EH (cell line): ENCODE data around the gene H3-3A.
"Not testable (repeated sequence)": the region's sequence is repeated elsewhere in the genome, so short reads cannot be mapped to it uniquely, and the experiment has no call there.

Source experiments
- DNase-seq: peaks from one replicate; pipeline ENCODE4 v3.0.0-alpha.2; 2015; ENCODE audit warnings: low read depth

H3-3A gene

DNA sequence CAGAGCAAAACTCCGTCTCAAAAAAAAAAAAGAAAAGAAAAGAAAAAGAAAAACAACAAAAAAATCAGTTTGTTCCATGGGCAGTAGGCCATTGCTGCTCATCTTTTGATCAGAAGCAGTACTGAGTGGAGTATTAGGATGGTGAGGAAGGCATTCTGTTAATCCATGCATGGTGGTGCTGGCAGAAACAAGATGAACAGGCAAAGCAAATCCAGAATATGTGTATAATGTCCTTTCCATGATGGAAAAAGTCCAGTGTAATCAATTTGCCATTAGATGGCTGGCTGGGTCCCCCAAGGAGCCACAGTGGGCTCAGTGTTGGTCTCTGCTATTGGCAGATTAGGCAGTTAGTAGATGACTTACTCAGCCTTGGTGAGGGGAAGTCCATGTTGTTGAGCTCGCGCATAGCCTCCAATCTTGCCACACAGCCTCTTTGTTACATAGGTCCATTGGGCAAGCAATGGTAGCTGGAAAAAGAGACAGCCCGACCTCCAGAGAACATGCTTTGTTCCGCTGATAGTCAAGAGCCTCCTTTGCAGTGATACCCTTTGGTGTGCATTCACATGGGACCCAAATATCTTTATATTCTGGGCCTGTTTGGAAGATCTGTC is 23.3 kb downstream of the H3-3A start:
- DNase-seq, result no peak

DNA sequence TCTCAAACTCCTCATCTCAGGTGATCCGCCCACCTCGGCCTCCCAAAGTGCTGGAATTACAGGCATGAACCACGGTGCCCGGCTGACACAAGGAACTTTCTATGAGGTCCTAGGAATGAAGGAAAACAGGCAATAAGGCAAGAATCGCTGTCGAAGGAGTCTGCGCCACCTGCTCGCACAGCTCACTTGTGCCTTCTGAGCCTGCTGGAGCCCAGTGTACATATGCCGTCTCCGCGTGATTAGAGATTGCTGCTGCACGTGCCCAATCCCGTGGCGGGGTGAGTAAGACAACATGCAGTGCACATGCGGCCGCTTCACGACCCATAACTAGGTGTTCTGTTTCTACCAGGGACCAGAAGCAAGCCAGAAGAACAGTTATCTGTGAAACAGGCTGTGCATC is 24.3 kb downstream of the H3-3A start:
- DNase-seq, result no peak

DNA sequence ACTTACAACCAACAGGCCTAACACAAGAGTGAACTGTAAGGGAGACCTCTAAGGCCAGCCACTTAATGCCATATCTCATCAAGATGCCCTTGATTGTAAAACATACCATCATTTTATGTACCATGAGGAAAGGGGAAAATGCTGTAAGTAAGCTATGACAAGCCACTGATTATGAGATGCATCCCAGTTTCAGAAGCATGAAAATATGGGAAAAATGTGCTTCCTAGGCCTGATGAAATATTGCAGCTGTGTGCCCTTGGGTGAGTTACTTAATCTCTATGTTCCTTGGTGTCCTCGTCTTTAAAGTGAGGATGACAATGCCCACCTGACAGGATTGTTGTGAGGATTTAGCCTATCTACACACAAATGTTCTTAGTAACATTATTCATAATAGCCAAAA is 28.9 kb downstream of the H3-3A start:
- DNase-seq, result peak; percentile 27

DNA sequence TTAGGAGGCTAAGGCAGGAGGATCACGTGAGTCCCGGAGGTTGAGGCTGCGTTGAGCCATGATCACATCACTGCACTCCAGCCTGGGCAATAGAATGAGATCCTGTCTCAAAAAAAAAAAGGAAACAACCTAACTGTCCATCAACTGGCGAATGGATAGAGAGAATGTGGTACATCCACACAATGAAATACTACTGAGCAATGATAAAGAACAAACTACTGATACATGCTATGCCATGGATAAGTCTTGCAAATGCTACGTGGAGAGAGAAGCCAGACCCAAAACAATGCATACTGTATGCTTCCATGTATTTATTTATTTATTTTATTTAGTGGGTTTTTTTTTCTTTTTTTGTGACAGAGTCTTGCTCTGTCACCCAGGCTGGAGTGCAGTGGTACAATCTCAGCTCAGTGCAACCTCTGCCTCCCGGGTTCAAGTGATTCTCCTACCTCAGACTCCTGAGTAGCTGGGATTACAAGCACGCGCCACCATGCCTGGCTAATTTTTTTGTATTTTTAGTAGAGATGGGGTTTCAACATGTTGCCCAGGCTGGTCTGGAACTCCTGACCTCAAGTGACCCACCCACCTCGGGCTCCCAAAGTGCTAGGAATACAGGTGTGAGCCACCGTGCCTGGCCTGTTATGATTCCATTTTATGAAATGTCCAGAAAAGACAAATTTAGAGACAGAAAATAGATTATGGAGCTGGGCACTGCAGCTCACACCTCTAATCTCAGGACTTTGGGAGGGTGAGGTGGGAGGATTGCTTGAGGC is 29.7 kb downstream of the H3-3A start:
- not testable (repeated sequence) for DNase-seq

DNA sequence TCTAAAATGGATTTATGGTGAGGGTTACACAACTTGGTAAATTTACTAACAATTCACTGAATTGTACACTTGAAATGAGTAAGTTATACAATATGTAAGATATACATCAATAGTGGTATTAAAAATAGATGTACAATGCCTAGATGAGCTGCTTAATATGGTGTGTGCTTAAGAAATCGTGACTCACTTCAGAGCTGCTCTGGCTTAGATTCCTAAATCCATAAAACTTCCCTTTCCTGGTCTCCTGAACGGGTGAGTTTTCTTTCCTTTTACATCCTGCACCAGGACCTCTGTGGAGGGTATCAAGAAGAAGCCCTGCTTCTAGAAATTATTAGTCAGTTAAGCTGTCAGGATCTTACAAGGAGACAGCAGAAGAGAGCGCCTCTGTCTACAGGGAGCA is 30.4 kb downstream of the H3-3A start:
- DNase-seq, result peak; percentile 67

DNA sequence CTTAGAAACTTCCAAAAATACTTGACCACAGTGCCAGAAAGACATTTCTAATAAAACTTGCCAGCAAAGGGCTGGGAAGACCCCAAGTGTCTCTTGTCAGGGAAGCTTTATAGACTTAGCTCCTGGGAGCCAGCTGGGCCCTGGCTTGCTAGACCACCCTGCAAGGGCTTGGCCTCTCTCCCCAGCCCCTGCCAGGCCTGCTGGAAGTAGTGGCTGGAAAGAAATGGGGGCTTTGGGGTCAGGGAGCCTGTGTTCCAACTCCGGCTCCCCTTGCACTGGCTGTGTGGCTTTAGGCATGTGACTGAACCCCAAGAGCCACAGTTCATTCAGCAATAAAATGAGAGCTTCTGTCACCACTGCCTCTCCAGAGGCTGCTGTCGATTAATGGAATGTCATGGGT is 31.1 kb downstream of the H3-3A start:
- DNase-seq, result no peak

DNA sequence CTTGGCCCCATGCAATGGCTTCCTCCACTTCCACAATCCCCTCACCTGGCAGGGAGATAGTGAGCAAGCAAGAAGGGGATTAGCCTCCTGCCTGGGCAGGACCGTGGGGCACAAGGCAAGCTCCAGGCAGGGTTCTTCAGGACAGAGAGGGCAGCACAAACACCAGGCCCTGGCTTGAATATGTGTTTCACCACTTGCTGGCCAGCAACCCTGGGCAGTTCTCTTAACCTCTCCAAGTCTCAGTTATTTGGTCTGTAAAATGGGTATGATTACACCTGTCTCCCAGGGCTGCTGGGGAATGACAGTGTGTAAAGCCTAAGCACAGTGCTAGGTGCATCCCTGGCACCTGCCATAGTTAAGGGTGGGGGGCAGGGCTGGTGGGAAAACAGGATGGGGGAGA is 31.9 kb downstream of the H3-3A start:
- no peak for DNase-seq

DNA sequence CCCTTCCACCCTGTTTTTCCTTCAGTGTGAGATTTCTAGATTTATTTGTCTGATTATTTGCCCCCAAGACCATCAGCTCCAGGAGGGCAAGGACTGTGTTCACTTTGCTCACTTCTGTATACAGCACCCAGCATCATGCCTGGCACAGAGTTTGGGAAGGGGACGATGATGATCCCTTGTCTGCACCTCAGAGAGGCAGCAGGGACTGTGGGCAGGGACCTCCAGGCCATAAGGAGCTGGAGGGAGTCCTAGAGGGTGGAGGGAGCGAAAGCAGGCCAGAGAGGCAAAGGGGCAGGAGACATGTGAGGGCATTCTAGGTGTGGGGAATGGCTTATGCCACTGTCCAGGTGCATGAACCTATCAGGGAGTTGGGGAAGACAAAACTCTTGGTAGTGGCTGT is 32.8 kb downstream of the H3-3A start:
- no peak for DNase-seq

DNA sequence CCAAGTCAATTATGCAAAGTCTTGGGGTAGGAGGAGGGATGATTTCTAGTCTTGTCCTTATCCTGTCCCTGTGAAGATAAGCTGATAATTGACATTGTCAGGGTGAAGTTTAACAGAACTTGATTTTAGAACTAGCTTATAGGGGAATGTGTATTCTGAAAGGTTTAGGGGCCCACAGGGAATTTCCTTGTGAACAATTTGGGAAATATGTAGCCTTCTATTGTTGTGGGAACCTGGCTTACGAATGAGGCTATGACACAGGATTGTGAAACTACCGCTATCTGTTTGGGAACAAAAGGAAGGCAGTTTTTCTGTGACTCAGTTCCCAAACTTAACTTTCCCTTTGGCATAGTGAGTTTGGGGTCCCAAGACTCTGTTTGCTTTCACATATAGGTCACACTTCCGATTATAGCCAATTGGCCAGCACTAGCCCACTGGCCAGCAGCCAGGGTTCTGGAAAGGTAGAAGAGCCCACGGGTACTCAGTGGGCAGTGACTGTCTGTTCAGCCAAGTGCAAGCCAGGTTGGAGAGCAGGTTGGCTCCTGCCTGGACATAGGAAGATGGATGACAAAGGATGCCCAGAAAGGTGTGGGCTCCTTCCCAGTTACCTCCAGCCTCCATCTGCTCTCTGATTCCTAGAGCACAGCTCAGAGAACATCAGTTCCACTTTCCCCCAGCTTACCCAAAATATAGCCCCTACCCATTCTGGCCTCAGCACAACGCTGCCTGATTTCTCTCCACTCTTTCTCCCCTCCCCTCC is 35.5 kb downstream of the H3-3A start:
- DNase-seq, result peak; percentile 59

DNA sequence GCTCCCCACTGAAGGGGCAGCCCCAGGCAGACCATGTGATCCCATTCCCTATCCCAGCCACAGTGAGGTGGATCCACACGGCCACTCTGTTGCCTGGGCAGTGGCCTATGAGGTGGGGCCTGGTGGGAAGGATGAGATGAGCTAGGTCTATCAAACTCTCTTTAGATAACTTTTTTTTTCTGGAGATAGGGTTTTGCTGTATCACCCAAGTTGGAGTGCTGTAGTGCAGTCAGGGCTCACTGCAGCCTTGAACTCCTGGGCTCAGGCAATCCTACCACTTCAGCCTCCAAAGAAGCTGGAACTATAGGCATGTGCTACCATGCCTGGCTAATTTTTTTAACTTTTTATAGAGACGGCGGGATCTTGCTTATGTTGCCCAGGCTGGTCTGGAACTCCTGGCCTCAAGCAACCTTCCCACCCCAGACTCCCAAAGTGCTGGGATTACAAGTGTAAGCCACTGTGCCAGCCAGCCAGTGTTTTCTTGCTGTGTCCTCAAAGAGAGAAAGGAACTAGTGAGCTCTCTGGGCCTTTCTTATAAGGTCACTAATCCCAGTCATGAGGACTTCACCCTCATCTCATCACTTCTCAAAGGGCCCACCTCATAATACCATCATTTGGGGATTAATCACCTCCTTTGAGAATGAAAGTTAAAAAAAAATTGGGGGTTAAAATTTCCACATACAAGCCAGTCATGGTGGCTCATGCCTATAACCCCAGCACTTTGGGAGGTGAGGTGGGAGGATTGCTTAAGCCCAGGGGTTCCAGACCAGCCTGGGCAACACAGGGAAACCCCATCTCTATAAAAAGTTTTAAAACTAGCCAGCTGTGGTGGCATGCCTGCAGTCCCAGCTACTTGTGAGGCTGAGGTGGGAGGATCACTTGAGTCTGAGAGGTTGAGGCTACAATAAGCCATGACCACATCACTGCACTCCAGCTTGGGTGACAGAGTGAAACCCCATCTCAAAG is 36.6 kb downstream of the H3-3A start:
- DNase-seq, result no peak

DNA sequence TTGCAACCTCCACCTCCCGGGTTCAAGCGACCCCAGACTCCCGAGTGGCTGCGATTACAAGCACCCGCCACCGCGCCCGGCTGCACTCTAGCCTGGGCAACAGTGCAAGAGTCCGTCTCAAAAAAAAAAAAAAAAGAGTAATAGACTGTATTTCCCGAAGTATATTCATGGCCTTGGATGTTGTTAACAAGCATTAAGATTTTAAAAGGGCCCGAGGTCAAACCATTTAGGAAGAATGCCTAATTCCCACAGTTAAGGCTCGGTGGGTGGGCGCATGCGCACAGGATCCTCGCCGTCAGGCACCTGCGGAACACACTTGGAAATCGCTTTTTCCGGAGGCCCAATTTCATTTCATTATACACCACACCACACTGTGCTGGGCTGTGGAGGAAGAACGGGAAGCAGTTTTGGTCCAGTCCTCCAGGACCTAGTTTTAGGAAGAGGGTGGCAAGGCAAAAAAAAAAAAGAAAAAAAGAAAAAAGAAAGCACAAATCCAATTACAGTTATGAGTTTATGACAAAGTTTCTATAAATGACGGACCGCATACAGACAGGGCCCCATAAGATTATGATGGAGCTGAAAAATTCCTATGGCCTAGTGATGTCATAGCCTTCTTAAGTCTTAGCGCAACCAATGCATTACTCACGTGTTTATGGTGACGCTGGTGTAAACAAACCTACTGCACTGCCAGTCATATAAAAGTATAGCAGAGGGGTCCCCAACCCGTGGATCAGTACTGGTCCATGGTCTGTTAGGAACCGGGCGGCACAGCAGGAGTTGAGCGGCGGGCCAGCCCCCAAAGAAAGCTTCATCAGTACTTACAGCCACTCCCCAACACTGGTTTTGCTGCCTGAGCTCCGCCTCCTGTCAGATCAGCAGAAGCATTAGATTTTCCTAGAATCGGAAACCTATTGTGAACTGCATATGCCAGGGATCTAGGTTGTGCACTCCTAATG is 38.2 kb downstream of the H3-3A start:
- DNase-seq, result peak; percentile 43

DNA sequence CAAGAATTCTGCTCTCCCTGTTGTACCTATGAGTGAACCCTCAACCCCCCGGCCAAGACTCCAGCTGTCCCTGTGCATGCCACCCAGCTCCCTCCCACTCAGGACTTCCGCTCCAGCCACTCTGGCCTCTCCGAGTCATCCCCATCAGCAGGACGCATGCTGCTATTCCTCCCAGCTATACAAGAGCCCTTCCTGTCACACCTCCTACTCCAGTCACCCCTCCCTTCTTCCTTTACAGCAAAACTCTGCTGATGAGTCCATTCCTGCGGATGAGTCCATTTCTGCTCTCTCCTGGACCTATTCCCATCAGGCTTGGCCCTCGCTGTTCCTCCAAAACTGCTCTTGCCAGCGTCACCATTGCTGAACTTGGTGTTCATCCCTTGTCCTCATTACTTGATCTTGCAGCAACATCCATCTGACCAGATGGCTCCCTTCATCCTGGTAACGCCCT is 42.2 kb downstream of the H3-3A start:
- peak; percentile 75 for DNase-seq

DNA sequence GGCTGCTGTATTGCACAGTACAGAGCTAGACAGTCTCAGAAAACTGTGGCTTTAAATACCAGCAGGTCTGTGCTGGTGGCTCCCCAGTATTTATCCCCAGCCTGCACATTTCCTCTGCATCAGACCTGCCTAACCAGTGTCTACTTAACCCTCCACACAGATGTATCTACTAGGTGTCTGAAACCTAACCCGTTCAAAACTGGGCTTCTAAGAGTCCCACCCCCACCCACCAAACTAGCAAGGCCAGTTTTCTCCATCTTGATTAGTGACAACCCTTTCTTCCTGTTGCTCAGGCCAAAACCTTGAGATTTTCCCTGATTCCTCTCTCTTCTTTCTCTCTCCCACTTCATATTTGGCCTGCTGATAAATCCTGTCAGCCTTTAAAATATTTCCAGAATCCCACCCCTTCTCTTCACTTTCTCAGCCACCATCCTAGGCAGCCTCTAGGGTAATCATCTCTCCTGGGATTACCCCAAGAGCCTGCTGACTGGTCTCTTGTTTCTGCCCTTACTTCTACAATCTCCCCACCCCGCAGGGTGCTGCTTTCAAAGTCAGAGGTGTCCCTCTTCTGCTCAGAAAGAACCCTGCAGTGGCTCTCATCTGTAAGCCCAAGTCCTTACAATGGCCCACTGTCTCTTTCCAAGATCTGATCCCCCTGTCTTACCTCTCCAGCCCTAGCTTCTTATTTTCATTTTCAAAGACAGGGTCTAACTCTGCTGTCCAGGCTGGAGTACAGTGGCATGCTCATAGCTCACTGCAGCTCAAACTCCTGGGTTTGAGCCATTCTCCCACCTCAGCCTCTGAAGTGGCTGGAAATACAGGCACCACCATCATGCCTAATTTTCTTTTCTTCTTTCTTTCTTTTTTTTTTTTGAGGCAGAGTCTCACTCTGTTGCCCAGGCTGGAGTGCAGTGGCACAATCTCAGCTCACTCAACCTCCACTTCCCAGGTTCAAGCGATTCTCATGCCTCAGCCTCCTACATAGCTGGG is 45.2 kb downstream of the H3-3A start:
- no peak for DNase-seq

DNA sequence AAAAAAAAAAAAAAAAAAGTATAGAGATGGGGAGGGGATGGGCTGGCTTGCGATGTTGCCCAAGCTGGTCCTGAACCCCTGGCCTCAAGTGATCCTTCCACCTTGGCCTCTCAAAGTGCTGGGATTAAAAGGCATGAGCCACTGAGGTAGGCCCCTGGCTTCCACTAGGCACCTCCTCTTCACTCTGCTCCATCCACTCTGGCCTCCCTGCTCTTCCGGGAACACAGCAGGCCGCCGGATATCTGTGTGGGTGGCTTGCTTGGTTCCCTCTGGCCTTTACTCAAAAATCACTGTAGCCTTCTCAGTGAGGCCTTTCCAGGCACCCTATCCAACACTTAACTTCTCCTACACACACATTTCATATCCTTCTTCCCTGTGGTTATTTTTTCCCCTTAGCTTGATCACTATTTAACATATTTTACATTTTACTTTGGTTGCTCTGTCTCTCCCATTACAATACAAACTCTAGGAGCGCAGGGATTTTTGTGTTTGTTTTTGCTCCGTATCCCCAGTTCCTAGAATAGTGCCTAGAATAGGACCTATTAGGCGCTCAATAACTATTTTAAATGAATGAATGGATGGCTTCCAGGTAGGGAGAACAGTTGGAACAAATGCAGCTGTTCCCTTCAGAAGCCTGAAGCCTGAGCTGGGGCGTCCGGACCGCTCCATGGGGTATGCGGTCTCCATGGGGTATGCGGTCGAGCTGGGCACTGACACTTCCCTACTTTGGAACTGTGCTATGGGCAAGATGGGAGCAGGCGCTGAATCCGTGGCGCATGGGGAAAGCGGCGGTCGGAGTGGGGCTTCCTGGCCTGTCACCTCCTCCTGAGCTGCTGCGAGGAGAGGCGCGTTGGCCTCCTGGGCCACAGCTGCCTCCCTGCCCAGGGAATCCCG is 46.7 kb downstream of the H3-3A start:
- DNase-seq, result peak; percentile 54

DNA sequence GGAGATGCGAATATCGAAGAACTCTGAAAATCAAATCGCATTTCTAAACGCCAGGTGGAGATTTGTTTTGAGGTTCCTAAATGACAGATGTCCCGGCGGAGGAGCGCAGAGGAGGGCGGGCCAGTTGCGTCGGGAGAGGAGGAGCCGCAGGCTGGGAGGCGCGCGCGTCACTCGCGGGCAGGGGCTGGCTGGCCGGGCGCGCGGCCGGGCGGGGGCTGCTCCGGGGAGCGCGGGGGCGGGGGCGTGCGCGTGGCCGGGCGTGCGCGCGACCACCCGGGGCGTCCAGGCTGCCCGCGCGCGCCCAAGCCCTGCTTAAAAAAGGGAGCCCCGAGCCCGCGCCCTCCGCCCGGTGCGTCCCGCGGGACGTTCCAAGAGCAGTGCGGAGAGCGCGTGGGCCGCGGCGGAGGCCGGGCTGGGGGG is 47.3 kb downstream of the H3-3A start:
- peak; percentile 81 for DNase-seq

DNA sequence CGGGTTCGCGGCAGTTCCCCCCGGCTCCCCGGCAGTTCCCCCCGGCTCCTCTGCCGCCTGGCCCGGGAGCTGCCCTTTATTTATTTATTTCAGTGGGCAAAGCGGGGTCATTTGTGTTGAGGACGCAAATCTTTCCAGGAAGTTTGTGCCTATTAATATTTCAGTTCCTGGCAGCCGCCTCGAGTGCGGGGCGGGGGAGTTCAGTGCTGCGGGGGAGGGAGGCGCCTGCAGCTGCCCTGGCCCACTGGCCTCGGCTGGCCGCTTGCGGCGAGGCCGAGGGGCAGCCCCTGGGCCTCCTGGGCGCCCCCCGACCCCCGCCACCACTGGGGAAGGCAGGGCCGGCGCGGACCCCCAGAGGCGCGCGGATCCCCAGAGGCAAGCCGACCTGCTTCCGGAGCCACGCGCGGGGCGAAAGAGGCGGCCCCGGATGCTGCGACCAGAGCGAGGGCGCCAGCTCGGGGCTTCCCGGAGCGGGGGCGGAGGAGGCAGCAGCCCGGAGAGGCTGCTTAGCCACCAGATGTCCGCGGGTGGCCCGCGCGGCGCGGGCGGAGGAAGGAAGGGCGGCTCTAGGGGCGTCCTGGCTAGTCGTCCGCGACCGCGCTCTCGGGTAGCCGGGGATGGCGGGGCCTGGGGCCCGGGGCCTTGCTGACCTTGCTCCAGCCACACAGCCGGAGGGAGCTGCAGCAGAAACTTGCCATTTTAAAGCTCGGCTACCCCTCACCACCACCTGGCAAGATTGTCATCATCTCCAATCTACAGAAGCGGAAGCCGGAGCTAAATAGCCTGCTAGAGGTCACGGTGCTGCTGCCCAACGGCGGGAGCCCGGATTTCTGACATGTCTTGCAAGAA is 48.0 kb downstream of the H3-3A start:
- DNase-seq, result peak; percentile 69

DNA sequence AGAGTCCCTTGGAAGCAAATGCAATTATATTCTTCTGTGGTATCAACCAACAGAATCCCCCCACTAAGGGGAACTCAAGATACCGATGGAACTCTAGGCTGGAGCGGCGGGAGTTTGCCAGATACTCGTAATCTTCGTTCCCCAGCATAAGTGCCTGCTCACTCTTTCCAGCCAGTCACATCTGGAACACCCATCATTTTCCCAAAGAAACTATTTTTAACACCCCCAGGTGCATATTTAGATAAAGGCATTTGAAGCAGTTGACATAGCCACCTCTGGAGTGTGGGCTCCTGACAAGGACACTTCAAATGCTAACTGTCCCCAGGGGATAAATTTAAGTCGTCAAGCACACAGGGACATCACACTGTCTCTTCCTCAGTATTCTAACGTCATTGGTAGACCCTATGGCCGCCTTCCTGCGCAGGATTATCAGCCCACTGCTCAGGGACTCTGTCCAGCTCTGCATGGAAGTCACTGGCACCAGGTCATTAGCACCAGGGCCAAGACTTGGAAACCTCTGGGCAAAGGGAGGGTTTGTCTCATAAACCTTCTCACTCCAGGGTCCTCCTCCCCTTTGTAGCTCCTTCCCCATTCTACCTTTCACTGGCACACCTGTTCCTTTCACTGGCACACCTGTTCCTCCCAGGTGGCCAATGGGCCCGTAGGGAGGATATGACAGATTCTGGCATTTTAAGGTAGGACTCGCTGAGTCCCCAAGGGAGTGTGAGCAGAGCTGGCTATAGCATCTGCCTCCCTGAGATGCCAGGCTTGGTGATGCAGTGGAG is 48.8 kb downstream of the H3-3A start:
- DNase-seq, result no peak
